T-helper 1 cell treated with Interleukin-12 subunit alpha and Interleukin-12 subunit beta and Interleukin-4 antibody, amounts not matched to agents 30 ng/mL and 1 ng/mL, for 36 hours (primary cell): ENCODE results near the gene PIK3CD. TPM values are rescaled to one million over a fixed set of nuclear protein-coding genes. Genes with fewer than 3 reads are reported as not detected.
"Not testable (repeated sequence)": the region's sequence is repeated elsewhere in the genome, so short reads cannot be mapped to it uniquely, and the experiment has no call there.

Source experiments
- intact Hi-C: fragments of 100-400 bp; cut with micrococcal nuclease; formaldehyde crosslinking; loops from one replicate; pipeline ENCODE4 v1.15.1; 2024
- total RNA-seq: library from RNA; stranded (reverse); gene quantifications from 2 replicates; pipeline ENCODE4 v1.2.3, GENCODE V29; 2022

PIK3CD gene
- total RNA-seq, 1 donor from 2014 or later: 357 TPM

- intact Hi-C loops: loop anchor here (1.0 to 10.0 kb wide), 6 partner anchors 64 to 778 kb away; partner anchors contain the start of genes CTNNBIP1, ENO1, LZIC and NMNAT1
Observed at GRCh38 chr1:9653210-9653490, 1.6 kb downstream of the PIK3CD start.

- intact Hi-C loops: loop anchor here (1.0 to 10.0 kb wide), 7 partner anchors 17 to 779 kb away; partner anchors contain the start of genes CTNNBIP1, ENO1, LZIC and NMNAT1
Observed at GRCh38 chr1:9653491-9654050, 2.0 kb downstream of the PIK3CD start.

GRCh38 chr1:9654051-9654833, 2.7 kb downstream of the PIK3CD start:
- intact Hi-C loops: loop anchor here (2.0 to 10.0 kb wide), 4 partner anchors 17 to 779 kb away; partner anchors contain the start of genes CTNNBIP1, ENO1, LZIC and NMNAT1

GRCh38 chr1:9654834-9655723, 3.5 kb downstream of the PIK3CD start:
- intact Hi-C loops: loop anchor here (1.0 to 10.0 kb wide), 5 partner anchors 16 to 780 kb away; partner anchors contain the start of genes CTNNBIP1, ENO1, LZIC and NMNAT1

- intact Hi-C loops: loop anchor here (1.0 to 10.0 kb wide), 3 partner anchors 15 to 781 kb away; partner anchors contain the start of gene ENO1
Observed at GRCh38 chr1:9655836-9656235, 4.3 kb downstream of the PIK3CD start.

DNA sequence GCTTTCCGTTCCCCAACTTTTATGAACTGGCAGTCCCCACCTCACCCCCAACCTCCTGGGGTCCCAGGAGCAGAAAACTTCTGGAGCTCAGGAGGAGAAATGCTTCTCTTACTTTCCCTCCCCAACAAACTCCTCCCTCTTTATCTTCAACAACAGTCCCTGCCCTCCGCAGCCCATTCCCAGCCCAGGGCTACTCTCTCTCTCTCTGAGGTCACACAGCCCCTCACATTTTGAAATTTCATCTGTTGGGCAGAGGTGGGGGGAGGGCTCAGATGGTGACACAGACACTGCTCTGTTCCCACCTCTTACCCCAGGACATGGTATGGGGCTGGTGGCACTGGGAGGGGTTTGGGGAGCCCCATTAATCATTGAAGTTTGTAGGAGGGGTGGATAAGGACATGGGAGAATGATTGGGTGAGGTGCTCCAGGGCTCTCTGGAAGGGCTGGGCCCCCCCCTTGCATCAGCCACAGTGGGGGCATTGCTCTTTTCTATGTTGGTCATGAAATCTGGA, 6.0 kb downstream of the PIK3CD start:
- intact Hi-C loops: loop anchor here (10.0 kb wide), 1 partner anchor 783 kb away; the partner anchor contains the start of gene ENO1

- intact Hi-C loops: loop anchor here (10.0 kb wide), 1 partner anchor 783 kb away; the partner anchor contains the start of gene ENO1
Observed at GRCh38 chr1:9658199-9658598, 6.7 kb downstream of the PIK3CD start.

GRCh38 chr1:9659328-9659727, 7.8 kb downstream of the PIK3CD start:
- intact Hi-C loops: loop anchor here (10.0 kb wide), 1 partner anchor 785 kb away; the partner anchor contains the start of gene ENO1

- intact Hi-C loops: no loop called here
Observed at GRCh38 chr1:9663257-9663656, 11.7 kb downstream of the PIK3CD start.

DNA sequence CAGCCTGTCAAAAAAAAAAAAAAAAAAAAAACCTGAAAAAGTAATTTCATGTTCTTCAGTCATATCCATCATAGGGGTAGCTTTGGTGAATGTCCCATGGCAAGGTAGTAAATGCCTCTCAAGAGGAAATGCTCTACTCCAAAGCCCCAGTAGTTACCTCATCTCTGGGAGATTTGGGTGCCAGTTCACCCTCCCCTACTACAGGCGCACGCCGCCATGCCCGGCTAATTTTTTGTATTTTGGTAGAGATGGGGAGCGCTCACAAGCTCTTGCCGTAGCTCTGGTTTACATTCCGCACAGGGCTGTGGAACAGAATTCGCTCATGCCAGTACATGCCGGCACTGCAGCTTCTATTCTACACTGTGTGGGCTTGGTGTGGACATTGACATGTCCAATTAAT, 13.7 kb downstream of the PIK3CD start:
- intact Hi-C loops: loop anchor here (5.0 kb wide), 1 partner anchor 38 kb away; no protein-coding TSS in a partner anchor

DNA sequence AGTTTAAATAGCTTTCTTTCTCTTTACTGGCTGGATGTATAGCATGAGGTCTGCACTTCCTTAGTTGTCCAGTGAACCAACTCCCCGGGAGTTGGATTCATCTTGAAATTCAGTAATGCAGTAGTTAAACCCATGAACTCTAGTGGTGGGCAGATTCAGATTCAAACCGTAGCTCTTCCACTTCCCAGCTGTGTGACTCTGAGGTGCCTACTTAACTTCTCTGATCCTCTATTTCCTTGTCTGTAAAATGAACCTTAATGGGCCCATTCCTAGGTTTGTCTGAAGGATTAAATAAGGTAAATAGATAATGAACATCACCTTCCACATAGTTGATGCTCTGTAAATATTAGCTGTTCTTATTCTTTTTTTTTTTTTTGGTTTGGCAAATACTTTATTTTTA, 16.5 kb downstream of the PIK3CD start:
- intact Hi-C loops: loop anchor here (5.0 kb wide), 1 partner anchor 41 kb away; no protein-coding TSS in a partner anchor

DNA sequence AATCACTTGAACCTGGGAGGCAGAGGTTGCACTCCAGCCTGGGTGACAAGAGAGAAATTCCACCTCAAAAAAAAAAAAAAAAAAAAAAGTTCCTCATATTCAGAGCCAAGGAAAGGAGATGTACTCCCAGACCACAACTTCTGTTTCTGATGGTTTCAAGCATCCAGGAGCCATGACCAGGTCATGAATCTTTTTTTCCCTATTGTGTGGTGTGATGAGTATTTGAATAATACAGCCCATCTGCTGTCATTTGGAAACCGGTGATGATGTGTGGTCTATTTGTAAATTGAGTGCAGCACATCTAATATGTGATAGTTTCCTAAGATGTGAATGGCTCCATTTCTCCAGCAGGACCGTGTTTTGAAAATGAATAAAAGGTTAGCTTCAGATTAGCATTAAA, 18.6 kb downstream of the PIK3CD start:
- intact Hi-C loops: loop anchor here (2.0 kb wide), 1 partner anchor 15 kb away; no protein-coding TSS in a partner anchor

GRCh38 chr1:9671377-9672140, 20.0 kb downstream of the PIK3CD start:
- intact Hi-C loops: loop anchor here (2.0 kb wide), 1 partner anchor 17 kb away; no protein-coding TSS in a partner anchor

GRCh38 chr1:9672444-9672843, 20.9 kb downstream of the PIK3CD start:
- intact Hi-C loops: no loop called here

DNA sequence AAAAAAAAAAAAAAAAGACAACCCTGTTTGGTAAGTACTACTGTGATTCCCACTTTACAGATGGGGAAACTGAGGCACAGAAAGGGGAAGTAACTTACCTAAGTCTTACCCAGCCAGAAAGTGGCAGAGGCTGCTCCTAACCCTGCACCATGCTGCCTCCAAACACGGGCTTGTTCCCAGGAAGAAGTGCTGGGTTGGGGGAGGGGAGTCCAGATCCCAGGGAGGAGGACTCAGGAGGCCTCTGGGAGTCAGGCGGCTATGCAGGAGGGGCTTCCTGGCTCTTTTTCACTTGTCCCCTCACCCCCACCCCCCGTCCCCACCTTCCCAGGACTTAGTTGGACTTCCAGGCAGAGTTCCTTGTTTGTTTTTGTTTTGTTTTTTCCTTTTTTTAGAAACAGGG, 23.9 kb downstream of the PIK3CD start:
- intact Hi-C loops: no loop called here

- intact Hi-C loops: not testable (repeated sequence)
Observed at GRCh38 chr1:9676128-9676527, 24.6 kb downstream of the PIK3CD start.

DNA sequence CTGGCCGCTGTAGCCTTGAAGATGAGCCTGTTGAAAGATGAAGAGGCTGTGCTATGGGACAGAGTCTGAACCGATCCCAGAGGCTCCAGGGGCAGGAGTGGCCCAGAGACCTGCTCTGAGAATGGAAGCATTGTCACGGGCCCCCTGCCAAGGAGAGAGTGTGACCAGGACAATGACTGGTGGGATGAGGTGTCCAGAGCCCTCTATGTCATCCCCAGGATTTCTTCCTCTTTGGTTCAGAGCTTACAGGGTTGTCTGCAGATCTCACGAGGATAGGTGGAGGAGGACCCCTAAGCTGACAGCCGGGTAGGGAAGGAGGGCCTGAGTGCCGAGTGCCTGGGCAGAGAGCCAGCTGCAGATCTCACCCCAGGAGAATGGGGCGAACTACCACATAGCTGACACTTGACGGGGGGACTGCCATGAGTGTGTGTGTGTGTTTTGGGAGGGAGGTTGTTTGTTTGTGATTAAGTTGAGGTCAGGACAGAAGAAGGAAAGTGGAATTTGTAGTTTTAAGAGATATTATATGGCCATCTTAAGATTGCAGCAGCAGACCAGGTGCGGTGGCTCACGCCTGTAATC, 25.4 kb downstream of the PIK3CD start:
- intact Hi-C loops: no loop called here

DNA sequence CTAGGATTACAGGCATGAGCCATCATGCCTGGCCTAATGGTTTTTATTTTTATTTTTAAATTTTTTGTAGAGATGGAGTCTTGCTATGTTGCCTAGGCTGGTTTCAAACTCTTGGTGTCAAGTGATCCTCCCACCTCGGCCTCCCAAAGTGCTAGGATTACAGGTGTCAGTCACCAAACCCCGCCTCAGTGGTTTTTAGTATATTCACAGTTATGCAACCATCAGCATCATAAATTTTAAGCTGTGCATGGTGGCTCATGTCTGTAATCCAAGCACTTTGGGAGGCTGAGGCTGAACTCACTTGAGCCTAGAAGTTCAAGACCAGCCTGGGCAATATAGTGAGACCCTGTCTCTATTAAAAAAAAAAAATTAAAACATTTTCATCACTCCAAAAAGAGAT, 28.6 kb downstream of the PIK3CD start:
- intact Hi-C loops: no loop called here

- intact Hi-C loops: no loop called here
Observed at GRCh38 chr1:9680828-9681227, 29.3 kb downstream of the PIK3CD start.

- intact Hi-C loops: loop anchor here (5.0 kb wide), 1 partner anchor 558 kb away; the partner anchor contains the start of gene GPR157
Observed at GRCh38 chr1:9684801-9685200, 33.3 kb downstream of the PIK3CD start.
